Measurements from ENCODE around the gene NADSYN1. TPM values are rescaled to one million over a fixed set of nuclear protein-coding genes. Genes with fewer than 3 reads are reported as not detected.

The NADSYN1 gene
- polyA plus RNA-seq, 3 donors: 44.1 to 162 (median 44.8) TPM

- no peak for TF ChIP-seq CTCF (IDR thresholded peaks at IDR 0.05)
- no peaks in the 10 kb centered on the region for H3K4me1 ChIP-seq (ENCODE audit: control insufficient read depth in 1 of 2, insufficient read depth in 2 of 2, low read length in 2 of 2)
- WGBS (ENCODE audit: insufficient coverage): 98% methylated on average over 27 of the region's 28 CpGs
- no peak overlapping the region for H3K9ac ChIP-seq (ENCODE audit: insufficient read depth, low read length, poor library complexity, severe bottlenecking)
- H3K4me3 ChIP-seq (replicated peaks in 1 of 3; ENCODE audit: low read depth in 2 of 3, low read length in 3 of 3): no peak overlapping the region
- H3K27ac ChIP-seq (ENCODE audit: low read depth in 1 of 2, low read length in 2 of 2): no peak overlapping the region
- Mint-ChIP-seq H3K4me1 (no peaks in the 10 kb centered on the region), H3K27me3 (ENCODE audit: low read depth in 3 of 3) (peaks cover 0 to 2% (median 1%) of the 10 kb centered on the region in 3 donors), H3K9me3 (no peaks in the 10 kb centered on the region), H3K36me3 (peaks cover 85 to 97% of the 10 kb centered on the region in 2 donors), H3K27ac (no peak overlapping the region), H3K4me3 (no peak overlapping the region)
- H2AFZ ChIP-seq (ENCODE audit: insufficient read depth, low read depth, low read length, poor library complexity, severe bottlenecking): no peak overlapping the region
- H3K36me3 ChIP-seq (replicated peaks in 1 of 2; ENCODE audit: control insufficient read depth in 1 of 2, insufficient read depth in 2 of 2, low read length in 2 of 2): peaks cover 81 to 97% of the 10 kb centered on the region in 2 donors
- H3K27me3 ChIP-seq (ENCODE audit: control insufficient read depth in 2 of 2, insufficient read depth in 2 of 2, low read length in 2 of 2): no peaks in the 10 kb centered on the region
- no peak overlapping the region for H3K4me2 ChIP-seq (replicated peaks; ENCODE audit: extremely low read depth, low read length, poor library complexity, severe bottlenecking)
- no peaks in the 10 kb centered on the region for H3K79me2 ChIP-seq (ENCODE audit: insufficient read depth, low read length)
- H4K20me1 ChIP-seq (ENCODE audit: insufficient read depth, low read length): peaks cover 7% of the 10 kb centered on the region
- intact Hi-C loops (cut with micrococcal nuclease): no loop called here
- H3K9me3 ChIP-seq (replicated peaks in 1 of 2; ENCODE audit: control insufficient read depth in 1 of 2, insufficient read depth in 1 of 2, low read length in 2 of 2): no peaks in the 10 kb centered on the region
- DNase-seq: no peak
Measured at GRCh38 chr11:71490731-71491390, 37.9 kb downstream of the NADSYN1 start.

GRCh38 chr11:71491531-71491930, 38.5 kb downstream of the NADSYN1 start:
- peaks cover 0 to 2% (median 1%) of the 10 kb centered on the region in 3 donors for H3K27me3 Mint-ChIP-seq (ENCODE audit: low read depth in 3 of 3)
- DNase-seq: no peak
- H3K4me3 Mint-ChIP-seq: no peak overlapping the region
- H3K27ac Mint-ChIP-seq: no peak overlapping the region
- no peak for TF ChIP-seq CTCF (IDR thresholded peaks at IDR 0.05)
- Histone ChIP-seq H4K20me1 (ENCODE audit: insufficient read depth, low read length) (peaks cover 8% of the 10 kb centered on the region), H3K79me2 (ENCODE audit: insufficient read depth, low read length) (no peaks in the 10 kb centered on the region), H3K4me1 (ENCODE audit: control insufficient read depth in 1 of 2, insufficient read depth in 2 of 2, low read length in 2 of 2) (no peaks in the 10 kb centered on the region), H3K9ac (ENCODE audit: insufficient read depth, low read length, poor library complexity, severe bottlenecking) (no peak overlapping the region), H3K4me3 (replicated peaks in 1 of 3; ENCODE audit: low read depth in 2 of 3, low read length in 3 of 3) (no peak overlapping the region), H3K4me2 (replicated peaks; ENCODE audit: extremely low read depth, low read length, poor library complexity, severe bottlenecking) (no peak overlapping the region), H2AFZ (ENCODE audit: insufficient read depth, low read depth, low read length, poor library complexity, severe bottlenecking) (no peak overlapping the region), H3K36me3 (replicated peaks in 1 of 2; ENCODE audit: control insufficient read depth in 1 of 2, insufficient read depth in 2 of 2, low read length in 2 of 2) (peaks cover 81 to 97% of the 10 kb centered on the region in 2 donors), H3K27me3 (ENCODE audit: control insufficient read depth in 2 of 2, insufficient read depth in 2 of 2, low read length in 2 of 2) (no peaks in the 10 kb centered on the region), H3K9me3 (replicated peaks in 1 of 2; ENCODE audit: control insufficient read depth in 1 of 2, insufficient read depth in 1 of 2, low read length in 2 of 2) (no peaks in the 10 kb centered on the region), H3K27ac (ENCODE audit: low read depth in 1 of 2, low read length in 2 of 2) (no peak overlapping the region)
- intact Hi-C loops (cut with micrococcal nuclease): no loop called here
- H3K36me3 Mint-ChIP-seq: peaks cover 85 to 97% of the 10 kb centered on the region in 2 donors
- over 99% methylated on average over 14 of the region's 19 CpGs for WGBS (ENCODE audit: insufficient coverage)
- H3K4me1 Mint-ChIP-seq: no peaks in the 10 kb centered on the region
- no peaks in the 10 kb centered on the region for H3K9me3 Mint-ChIP-seq

Measured in CD14-positive monocyte (primary cell).